NCI-H1105 (cell line): ENCODE data around the gene PLPP3.

Experiments
- DNase-seq: peaks from one replicate; lab custom pipeline; 2025; lab: John Stamatoyannopoulos, UW

PLPP3 gene

DNA sequence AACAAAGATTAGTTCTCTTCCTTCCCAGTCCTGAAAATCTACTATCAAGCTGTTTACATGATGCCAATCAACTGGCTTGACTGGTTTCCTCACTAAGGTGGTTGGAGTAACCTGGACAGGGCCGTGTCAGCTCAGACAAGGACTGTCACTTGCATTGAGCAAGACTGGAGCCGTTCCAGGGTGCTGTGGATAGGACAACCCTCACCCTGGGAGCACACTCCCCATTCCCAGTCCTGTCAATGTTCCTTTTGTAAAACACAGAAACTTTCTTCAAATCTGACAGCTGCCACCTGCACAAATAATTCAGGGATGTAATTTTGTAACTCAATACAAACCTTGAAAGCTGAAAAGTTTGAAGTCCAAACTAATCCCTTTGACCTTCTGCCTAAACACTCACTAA lies 31.4 kb downstream of the PLPP3 start:
- no peak for DNase-seq

DNA sequence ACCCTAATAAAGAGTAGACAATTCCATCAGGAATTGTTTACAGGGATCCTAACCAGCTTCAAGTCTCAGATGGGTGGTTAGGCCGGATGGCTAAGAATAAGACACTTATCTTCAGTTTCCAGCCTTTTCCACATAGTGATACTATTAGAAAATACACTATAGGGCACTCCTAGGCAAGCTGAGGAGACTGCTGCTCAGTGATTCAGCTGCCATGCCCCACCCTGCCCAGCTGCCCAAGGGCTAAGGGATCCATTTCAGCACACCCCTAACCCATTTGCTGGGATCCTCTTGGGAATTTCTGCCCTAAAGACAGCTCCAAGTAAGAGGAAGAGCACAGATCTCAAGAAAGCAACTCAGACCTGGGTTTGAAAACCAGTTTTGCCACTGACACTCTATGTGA lies 31.9 kb downstream of the PLPP3 start:
- no peak for DNase-seq

DNA sequence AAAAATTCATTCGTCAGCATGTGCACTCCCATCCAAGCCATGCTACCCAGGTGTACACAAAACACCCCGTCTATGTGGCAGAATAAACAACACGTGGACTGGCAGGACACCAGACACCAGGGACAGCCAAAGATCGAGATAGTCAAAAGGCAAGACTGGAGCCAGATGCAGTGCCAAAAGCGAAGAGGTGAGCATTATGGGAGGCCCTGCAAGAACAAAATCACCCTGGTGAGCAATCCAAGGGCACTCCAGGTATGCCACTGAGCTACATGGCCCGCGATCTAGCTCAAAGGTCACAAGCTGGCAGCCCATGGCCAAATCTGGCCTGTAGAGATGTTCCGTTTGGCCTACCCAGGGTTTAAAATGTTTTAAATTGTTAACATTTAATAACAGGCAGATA lies 33.7 kb downstream of the PLPP3 start:
- no peak for DNase-seq

DNA sequence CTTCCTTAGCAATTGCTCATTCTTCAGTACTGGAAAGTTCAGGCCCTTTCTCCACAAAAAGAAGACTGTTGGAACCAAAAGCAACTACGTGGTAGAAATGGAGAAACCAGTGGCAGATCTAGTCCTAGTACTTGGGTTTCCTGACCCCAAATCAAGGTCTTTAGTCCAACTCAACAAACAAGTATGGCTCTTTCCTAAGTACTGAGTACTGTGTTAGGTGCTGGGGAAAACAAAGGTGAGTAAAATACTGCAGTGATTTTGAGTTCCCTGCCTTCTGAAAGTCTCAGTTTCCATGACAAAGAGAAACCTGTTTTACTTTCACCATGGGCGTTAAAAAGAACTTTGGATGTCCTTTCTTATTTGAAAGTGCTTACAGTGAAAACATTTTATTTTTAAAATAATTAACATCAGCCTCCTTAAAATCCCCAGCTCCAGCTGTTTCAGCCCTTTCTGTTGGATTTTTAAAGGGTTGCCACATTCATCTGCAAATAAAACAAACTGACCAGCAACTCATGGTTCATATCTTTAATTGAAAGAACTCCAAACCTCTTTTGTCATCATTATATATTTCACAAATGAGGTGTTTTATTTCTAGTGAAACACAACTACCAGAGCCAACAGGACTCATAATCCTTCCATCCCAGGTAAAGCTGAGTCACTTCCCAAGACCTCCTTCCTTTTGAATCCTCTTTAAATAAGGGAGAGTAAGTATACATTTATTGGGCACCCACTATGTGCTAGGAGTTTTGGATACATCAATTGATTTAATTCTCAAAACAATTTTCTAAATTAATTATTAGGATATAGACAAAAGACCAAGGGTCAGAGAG lies 35.4 kb downstream of the PLPP3 start:
- no peak for DNase-seq

DNA sequence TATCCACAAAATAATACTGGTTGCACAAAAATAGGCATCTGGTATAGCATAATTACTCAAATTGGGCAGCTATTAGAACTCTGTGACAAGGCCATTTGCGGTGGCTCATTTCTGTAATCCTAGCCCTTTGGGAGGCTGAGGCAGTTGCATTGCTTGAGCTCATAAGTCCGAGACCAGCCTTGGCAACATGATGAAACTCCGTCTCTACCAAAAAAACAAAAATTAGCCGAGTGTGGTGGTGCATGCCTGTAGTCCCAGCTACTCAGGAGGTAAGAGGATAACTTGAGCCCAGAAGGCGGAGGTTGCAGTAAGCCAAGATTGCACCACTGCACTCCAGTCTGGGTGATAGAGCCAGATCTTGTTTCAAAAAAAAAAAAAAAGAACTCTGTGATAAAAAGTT lies 36.7 kb downstream of the PLPP3 start:
- DNase-seq: no peak

DNA sequence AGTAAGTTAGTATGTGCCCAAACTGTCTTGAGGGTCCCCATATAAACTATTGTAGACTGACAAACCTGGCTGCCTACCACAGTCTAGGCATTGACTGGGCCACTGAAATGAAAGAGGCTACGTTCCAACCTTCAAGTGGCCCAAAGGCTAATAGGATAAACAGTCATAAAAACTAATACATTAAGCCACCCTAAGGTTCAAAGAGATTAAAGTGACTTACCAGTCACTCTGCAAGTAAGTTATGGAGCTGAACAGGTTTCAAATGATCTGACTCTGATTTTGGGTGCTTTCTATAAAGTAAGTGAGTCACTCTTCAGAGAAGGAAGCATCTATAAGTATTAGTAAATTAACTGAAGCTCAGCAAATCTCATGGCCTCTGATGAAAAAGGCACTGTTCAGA lies 38.0 kb downstream of the PLPP3 start:
- no peak for DNase-seq

DNA sequence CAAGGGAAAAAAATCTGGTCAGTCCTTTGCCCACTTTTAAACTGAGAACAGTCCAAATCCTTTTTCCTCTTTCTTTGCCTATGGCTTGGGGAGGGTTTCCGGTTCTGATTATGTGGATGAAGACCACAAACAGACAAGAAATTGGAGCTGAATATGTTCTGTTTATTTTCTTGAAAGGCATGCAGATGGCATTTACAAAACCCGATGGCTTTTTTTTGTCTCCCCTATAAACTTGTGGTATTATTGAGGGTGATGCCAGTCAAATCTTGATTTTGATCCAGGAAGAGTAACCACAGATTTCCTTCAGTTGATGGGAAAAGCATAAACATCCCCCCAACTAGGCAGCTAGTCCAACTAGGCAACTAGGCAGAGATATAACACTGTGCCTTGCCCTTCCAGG lies 38.9 kb downstream of the PLPP3 start:
- no peak for DNase-seq

DNA sequence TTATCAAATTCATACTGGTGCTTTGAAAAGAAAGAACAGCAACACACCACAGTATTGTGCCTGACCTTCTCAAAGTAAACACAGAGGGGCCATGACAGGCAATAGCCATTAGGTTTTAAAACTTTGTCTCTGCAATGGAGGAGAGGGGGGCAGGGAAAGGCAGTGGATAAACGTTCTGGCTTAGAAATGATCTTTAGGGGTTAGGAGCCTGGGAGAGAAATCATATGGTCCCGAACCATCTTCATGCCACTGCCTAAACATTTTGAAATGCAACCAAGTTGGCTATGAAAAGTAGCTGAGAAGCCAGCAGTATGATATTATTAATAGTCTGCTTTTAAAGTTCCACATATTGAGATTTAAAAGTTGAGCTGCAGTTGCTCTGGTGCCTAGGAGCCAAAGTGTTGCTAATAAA lies 39.8 kb downstream of the PLPP3 start:
- DNase-seq: no peak

DNA sequence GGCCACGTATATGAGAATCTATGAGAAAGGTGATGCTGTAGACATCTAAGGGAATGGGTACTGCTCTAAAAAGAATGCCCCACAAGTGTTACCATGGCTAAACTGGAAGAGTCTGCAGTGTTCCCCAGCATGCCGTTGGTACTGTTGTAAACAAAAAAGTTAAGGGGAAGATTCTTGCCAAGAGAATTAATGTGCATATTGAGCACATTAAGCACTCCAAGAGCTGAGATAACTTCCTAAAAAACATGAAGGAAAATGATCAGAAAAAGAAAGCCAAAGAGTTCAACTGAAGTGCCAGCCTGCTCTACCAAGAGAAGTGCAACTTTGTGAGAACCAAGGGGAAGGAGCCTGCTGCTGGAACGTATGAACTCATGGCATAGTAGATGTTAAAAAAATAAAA lies 40.8 kb downstream of the PLPP3 start:
- no peak for DNase-seq

DNA sequence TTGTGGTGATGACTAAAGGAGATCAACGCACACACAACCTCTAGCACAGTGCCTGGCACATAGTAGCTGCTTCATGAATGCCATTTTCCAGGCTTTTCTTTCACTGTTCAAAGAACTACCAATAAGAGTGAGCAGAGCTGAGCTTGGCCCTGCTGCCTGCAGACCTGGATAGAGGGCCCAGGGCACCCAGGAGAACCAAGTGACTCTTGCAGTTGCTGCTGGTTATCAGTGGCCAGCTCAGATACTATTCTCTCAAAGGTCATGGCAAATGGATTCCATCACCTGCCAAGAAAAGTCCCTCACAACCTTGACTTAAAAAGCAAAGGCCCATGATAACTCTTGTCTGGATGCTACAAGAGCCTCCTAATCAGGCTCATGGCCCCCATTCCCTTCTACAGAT lies 41.7 kb downstream of the PLPP3 start:
- no peak for DNase-seq

DNA sequence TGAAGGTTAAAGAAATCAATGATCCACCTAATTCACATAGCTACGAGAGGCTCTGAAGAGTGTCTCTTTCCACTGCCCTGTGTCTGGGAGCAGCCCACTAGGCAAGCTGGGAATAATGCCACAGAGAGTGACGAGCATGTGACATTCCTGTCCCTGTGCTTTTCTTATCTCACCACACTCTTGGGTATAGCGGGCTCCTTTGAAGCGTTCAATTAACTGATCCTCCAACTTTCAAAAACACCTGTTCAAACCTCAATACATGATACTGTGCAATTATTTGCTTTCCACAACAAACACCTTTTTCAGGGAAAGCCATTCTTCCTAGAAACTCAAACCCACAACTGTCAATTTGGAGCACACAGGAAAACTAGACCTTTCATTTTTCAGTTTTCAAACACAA lies 43.4 kb downstream of the PLPP3 start:
- peak; percentile 26 for DNase-seq

DNA sequence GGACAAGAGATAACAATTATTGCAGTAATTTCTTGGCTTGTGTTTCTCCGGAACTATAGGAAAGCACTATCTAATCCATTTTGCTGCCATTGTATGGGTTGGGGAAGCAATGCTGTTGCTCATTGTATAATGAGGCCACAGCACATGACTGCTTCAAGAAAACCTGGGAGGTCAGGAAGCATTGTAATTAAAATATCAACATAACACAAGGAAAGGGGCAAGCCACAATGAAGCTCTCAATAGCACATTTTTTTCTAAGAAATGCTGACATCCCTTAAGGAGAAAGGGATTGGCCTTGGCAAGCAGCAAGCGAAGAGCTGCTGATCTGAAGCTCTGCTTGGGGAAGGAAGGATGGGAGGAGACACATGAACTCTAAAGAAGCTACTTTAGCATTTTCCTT lies 44.0 kb downstream of the PLPP3 start:
- no peak for DNase-seq

DNA sequence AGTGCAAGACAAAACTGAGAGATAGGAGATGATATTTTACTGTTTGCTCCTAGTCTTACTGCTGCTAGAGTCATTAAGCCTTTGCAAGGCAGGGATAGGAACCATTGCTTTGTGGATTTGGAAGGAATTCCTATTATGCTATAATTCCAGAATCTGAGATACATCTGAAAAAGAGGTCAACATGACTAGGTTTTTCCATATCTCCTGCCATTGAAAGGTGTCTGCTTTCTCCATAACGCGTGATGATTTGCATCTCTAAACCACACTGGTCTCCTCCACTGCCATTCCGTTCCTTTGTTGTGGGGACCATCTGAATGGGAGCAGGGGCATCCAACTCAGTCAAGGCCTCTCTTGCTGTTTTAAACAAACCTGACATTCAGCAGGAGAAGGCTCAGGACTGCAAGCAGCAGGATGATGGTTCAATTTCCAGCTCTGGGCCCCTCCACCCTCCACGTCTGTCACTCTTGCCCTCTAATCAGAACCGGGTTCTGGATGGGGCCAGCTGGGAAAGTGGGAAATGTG lies 45.2 kb downstream of the PLPP3 start:
- DNase-seq: no peak

DNA sequence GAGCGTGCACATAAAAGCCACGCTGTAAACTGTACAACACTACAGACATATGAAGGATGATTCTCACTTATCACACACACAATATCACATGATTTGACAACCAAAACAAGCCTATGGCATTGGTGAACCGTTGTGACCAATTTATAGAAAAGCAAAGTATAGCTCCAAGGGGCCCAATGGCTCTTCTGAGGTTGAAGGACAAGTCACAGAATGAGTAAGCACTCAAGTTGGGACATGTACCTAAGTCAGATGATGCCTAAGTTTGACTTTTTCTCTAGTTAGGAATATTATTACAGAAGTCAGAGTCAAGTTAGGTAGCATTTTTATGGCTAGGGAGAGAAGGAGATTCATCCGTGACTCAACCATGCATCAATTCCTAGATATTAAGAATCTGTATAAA lies 45.7 kb downstream of the PLPP3 start:
- no peak for DNase-seq

DNA sequence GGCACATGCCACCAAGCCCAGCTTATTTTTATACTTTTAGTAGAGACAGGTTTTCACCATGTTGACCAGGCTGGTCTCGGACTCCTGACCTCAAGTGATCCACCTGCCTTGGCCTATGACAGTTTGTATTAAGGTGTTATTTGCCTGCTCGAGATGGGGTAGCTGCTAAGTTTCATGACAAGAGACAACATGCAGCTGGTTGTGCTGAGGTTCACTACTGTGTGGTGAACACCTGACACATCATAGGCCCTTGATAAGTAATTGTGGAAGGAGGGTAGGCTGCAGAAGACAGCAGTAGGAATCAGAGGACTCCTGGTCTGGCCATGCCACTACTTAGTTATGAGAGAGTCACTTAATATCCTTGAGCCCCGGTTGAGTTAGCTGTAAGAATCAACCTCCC lies 46.2 kb downstream of the PLPP3 start:
- no peak for DNase-seq

DNA sequence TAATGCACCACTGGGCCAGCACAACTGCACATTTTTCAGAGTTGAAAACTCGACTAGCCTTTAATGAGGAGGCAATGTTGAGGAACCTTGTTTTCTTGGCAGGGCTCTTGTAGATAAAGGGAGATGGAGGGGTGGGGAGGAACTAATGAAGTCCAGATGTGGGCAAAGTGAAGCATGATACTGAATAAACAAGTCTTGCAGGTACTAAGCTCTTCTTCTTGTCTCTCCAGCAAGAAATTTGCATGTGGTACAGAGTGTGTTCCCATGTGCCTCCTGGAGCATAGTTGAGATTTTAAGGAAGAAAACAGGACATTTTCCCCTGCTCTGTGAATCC lies 47.0 kb downstream of the PLPP3 start:
- no peak for DNase-seq

DNA sequence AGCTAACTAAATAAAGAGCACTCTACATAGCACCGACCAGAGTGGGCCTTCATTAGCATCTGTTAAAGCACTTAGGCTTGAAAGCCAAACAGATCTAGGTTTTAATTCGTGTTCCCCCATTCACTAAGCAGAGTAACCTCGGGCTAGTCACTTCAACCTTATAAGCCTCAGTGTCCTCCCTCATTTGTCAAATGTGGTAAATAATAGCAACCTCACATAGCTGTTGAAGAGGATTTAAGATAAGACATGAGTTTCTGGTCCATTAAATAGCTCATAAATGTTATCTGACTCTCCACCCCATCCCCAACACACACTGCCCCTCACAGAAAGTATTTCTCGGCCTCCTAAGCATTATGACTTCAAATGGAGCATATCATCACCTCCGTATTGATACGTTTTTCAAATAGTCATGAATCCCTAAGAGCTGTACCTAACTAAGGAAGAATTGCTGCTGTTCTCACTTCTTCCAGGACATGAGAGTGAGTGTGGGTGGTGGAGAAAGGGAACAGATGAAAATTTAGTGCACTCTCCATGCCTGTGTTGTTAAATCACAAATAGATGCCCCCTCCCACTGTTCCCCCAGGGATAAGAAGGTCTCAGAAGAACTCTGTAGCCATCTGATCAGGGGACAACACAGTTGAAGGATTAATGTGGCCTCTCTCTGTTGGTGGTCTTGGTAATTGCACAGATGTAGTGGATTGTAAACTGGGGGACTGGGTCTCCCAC lies 47.6 kb downstream of the PLPP3 start:
- DNase-seq: no peak

DNA sequence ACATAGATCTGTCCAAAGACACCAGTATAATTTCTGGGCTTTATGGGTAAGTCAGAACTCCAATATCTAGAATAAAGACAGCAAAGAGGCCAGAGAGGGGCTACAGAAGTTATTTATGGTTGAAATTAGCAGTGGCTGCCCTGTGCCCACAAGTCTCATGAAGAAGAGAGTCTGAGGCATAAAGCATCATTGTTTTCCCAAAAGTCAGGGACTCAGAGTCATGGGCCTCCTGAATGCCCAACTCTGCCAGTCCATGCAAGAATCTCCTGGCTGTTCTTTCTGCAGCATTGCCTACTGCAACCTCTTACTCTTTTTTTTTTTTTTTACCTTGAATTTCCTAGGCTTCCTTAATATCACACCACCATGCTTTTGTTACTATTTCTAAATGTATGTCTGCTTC lies 49.6 kb downstream of the PLPP3 start:
- DNase-seq: no peak

DNA sequence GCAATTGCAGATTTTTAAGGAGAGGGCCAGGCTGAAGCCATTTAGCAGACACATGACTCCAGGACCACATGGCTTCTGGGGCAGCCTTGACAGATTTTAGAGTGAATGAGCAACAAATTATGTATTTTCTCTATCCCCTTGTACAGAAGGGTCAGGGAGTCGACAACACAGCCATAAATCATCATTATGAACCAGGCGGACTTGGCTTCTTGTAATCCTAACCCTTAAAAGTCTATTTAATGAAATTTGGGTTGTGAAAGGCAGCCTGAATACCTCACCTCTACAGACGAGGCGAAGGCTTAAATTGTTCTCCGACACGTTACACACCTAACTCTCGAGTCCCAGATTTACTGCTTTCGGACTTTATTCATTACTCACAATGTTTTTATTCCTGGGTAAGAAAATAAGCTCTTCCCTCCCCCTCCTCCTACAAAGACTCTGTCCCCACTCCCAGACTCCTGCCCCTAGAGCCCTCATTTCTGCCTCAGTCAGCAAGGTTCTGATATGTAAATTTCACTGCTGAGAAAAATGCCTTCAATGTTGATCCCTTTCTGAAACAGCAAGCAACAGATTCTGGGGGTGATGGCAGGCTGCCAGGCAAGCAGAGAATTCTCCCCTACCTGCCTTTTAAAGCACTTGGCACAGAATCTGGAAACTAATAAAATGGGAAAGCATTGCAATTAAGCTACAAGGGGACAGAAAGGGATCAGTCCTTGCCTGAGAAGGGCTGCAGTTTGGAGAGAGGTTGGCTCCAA lies 51.6 kb downstream of the PLPP3 start:
- peak; percentile 97 for DNase-seq

DNA sequence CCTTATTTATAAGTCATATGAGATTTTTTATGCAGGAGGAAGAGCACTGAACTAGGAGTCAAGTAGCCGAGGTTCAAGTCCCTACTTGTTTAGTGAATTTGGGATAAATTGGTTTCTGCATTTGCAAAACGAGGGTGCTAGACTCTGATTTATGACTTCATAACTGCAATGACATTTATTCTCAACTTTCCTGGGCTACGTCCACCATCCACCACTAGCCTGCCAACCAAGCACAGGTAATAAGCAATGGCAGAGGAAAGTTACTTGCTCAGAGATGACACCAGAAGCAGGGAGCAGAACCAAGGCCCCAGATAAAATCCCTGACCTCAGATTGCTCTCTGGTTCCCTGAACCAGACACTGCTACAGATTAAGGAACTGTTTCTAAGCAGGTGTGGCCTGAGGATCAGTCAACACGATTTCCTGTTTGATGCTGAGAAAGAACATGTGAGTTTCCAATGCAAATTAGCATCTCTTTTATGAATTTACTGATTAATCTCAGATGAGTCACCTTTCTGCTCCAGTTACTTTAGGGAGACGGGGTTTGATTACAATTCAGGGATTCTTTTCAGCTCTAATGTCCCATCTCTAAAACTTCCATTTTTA lies 52.7 kb downstream of the PLPP3 start:
- no peak for DNase-seq

DNA sequence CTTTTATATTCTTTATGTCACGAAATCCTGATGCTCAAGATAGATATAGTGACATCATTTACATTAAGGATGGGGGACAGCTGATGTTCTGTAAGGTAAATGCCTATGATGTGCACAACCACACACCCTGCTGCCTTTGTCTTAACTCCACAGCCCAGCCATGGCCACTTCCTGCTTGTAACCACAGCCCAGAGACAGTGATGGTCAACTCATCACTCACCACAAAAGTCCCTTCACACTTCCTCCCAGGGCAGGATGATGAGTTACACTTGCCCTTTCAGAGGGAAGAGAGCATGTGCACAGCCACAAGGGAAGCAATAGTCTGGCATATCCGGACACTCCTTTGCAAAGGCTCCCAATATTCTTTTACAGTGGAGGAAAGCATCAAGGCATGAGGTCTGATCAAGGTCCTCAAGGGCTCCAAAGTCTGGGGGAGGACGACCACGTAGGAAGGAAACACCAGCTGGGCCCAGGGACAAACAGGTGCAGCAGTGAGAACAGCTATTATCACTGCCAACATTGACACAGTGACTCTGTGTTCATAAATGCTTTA lies 53.8 kb downstream of the PLPP3 start:
- no peak for DNase-seq

DNA sequence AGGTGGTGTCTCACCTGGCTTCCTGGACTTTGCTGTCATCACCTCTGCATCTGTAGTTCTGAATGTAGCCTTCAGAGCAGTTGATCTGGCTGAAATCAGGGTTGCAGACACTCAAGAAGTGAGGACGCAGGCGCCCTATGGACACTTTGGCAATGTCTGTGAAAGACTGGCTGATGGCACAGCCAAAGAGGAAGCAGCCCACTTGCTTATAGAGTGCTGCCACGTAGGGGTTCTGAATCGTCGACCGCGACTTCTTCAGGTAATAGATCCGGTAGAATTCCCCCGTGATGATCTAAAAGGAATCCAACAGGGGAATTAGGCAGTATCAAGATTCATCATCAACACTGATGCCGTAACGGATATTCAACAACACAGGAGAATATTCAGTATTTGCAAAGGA lies 55.1 kb downstream of the PLPP3 start:
- no peak for DNase-seq
